ENCODE data around the gene ACTR6.
"Not testable (repeated sequence)": the region's sequence is repeated elsewhere in the genome, so short reads cannot be mapped to it uniquely, and the experiment has no call there.

Gene ACTR6

DNA sequence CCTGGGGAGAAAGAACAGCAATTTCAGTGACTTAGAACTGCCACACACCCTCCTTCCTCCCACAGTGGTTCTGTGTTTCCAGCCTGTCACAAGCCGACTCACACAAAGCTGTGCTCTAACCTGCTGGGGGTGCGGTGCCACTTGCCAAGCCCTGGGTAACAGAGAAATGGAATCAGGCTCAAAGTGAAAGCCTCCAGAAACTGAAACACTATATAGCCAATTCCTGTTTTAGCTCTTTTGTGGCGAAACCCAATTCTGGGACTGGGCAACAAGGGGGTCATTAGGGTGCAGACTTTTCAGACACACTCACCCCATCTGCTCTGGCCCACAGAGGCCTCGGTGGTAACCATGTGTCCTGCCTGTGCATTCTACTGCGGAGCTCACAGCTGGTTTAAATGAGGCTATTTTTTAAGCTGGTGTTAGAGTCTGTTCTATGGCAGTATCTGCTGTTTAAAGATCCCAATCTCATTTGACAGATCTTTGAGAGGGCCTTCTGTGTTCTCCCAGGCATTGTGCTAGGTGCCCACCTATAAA, 15.2 kb upstream of the ACTR6 start:
- no peak for DNase-seq

DNA sequence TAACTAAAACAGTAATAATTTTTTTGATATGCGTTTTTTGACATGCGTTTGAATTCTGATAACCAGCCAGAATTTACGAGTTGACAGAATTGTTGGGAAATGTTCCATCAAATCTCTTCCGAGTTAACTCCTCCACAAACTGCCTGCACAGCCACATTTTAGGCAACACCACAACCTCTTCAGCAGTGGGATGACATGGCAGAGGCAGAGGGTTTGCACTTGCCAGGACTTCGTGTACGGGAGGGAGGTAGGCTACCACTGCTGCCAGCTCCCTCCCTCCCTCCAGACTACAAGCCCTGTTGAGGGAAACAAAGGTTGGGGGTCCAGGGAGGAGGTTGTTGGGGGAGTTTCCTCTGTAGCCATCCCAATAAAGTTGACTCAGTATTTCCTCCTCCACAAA, 14.5 kb upstream of the ACTR6 start:
- DNase-seq: no peak

DNA sequence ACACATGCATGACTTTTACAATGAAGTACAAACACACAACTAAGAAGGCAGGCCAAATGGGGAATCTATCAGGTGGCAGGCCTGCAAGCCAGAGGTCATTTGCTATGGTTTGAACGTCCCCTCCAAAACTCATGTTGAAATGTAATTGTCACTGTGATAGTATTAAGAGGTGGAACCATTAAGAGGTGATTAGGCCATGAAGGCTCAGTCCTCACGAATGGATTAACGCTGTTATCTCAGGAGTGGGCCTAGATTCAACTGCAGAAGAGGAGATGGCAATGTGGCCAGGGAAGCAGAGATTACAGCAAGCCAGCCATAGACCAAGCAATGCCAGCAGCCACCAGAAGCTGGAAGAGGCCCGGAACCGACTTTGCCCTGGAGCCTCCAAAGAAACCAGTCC, 13.5 kb upstream of the ACTR6 start:
- DNase-seq: no peak

DNA sequence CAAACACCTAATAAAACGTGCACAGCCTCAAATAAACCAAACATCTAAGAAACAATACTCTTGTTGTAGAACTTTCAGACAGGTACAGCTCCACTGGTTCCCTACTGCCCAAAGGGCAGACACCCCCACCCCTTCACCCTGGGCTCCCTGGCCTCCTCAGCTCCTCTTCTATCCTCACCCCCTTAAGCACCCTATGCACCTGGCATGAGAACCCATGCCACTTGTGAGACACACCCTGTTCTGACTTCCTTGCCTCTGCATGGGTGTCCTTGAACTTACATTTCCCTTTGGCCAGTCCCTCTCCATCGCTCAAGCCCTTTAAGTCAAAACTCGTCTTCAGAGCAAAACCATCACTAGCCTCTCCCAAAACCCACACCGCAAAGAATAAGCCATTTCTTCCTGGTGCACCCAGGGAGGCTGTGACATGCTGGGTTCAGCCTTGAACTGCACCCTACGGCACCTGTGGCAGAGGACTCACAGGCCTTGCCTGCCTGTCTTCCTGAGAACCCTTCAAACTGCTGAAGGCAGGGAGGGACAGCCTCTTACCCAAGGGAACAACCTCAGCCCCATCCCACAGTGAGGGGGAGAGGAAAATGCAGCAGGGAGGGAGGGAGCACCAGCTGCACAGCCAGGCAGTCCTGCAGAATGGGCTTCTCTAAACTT, 12.6 kb upstream of the ACTR6 start:
- no peak for DNase-seq

DNA sequence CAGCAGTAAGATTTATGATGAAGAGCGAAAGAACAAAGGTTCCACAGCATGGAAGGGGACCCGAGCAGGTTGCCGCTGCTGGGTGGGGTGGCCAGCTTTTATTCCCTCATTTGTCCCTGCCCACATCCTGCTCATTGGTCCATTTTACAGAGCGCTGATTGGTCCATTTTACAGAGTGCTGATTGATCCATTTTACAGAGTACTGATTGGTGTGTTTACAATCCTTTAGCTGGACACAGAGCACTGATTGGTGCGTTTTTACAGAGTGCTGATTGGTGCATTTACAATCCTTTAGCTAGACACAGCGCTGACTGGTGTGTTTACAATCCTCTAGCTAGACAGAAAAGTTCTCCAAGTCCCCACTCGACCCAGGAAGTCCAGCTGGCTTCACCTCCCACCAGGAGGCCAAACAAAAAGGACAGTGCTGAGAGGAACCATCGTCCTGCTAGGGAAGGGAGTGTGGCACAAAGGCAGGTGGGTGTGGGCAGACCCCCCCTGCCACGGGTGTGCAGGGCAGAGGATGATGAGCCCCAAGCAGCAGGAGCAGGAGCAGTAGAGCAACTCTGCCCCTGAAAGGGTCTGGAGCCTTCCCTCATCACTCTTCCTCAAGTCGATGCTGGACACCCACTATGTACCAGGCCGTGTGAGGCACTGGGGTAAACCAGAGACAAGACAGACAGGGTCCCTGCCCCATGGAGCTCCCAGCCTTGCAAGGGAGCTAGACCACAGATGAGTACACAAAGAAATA, 11.6 kb upstream of the ACTR6 start:
- DNase-seq: not testable (repeated sequence)

DNA sequence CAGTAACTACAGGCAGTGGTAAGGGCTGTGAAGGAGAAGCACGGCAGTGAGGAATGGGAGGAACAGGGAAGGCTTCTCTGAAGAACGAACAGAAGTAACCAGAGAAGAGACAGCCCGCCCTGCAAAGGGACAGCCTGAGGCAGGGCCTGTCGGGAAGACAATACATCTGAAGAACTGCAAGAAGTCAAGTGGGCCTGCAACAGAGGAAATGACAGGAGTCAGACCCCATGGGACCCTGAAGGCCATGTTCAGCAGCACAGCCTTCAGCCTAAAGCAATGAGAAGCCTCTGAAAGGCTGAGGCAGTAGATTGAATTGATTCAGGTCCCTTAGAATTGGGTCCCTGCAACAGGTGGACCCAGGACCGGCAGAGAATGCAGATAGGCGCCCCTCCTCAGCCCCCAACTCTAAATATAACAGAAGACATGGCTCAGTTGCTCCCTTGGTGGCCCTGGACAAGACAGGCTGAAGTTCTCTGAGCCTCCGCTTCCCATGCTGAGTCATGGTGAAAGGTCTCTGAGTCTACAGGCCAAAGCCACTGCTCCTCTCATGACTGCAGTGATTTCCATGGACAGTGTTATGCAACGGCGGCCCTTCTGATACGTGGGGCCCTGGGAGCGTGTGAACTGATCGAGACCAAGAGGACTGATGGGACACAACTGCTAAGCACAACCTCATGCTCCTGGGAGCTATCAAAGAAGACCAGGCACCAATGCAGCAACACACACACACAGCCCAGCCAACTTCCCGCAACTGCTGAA, 10.8 kb upstream of the ACTR6 start:
- no peak for DNase-seq

DNA sequence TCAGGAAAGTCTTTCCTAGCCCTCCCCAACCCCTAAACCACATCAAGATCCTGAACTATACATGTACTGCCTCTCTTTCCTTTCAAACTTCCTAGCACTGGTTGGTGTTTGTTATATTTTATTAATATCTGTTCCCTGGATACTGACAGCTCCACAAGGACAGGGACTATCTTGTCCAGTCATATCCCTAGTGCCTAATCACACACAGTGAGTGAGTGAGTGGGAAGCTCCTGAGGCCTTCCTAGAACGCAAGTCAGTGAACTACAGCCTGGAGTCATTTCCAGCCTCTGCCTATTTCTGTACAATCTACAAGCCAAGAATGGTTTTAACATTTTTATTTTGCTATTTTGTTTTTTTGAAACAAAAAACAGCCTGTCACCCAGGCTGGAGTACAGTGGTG, 7.5 kb upstream of the ACTR6 start:
- DNase-seq: no peak

DNA sequence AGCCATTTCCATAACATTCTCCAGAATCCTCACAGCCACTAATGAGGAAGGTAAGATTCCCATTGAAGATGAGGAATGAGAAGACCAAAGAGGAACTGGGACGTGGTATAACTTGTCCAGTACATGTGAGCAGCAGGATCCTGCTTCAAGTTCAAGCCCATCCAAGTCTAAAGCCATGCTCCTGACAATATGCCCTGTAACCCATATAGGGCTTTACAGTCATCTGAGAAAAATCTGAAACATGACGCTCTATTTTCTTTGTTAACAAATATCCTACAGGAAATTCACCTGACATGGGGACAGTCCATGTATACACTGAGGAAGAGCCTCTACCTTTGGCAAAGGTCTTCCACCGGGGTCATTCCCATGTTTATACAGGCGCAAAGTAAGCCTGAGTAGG, 3.1 kb upstream of the ACTR6 start:
- DNase-seq: no peak

DNA sequence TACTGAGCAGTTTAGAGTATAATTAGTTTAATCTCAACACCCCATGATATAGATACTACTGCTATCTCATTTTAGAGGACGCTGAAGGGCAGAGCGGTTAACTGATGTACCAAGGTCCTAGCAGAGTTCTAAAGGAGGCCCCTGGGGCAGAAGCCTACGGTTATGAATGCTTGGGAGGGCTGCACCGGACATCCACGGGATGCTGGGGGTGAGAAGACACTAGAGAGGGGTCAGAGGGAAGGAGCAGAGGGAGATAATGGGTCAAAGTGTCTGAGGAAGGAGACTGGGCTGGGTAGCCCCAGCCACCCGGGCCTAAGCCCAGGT, 1.6 kb upstream of the ACTR6 start:
- no peak for DNase-seq

DNA sequence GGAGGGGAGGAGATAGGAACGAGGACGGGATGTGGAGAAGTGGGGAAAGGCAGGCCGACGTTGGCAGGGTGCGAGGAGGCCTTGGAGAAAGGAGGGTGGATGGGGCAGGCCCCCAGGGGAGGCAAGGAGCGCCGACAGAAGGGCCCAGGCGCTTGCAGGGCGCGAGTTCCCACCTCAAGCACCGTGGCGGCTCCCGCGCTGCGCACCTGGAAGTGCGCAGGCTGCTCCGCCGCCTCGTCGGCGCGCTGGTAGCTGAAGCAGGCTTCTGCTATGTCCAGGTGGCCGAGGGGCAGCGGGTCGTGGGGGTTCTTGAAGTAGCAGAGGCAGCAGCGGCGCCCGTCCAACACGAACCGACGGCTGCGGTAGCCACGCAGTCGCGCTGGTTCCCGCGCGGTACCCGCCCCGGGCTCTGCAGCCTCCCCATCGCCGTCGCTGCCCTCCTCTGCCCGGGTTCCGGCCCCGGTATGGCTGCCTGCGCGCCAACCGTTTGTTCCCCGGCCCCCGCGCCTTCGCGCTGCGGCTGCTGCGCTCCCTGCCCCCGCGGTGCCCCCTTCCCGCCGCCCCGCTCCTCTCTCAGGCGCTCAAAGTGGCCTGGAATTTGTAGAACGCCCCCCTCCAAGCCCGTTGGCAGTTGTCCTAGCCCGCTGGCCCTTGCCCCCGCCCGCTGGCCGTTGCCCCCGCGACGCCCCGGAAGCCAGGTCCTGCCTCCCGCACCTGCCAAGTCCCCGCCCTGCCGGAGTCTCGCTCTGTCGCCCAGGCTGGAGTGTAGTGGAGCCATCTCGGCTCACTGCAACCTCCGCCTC, 1.1 kb upstream of the ACTR6 start:
- peak; percentile 73 for DNase-seq

DNA sequence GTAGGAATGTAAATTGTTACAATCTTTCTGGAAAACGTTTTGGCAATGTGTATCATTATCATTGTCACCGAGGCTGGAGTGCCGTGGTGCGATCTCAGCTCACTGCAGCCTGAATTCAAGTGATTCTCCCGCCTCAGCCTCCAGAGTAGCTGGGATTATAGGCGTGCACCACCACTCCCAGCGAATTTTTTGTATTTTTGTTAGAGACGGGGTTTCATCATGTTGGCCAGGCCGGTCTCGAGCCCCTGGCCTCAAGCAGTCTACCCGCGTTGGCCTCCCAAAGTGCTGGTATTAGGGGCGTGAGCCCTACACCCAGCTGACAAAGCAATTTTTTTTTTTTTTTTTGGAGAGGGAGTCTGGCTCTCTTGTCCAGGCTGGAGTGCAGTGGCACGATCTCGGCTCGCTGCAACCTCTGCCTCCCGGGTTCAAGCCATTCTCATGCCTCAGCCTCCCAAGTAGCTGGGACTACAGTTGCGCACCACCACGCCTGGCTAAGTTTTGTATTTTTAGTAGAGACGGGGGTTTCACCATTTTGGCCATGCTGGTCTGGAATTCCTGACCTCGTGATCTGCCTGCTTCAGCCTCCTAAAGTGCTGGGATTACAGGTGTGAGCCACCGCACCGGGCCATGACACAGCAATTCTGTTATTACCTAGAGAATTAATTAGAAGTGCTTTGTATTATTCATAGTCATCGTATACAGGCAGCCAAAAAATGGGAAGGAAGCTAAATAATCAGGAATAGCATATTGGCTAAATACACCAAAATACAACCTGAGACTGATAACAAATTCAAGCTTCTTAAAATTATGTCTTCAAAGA, 1.2 kb downstream of the ACTR6 start:
- DNase-seq: no peak

DNA sequence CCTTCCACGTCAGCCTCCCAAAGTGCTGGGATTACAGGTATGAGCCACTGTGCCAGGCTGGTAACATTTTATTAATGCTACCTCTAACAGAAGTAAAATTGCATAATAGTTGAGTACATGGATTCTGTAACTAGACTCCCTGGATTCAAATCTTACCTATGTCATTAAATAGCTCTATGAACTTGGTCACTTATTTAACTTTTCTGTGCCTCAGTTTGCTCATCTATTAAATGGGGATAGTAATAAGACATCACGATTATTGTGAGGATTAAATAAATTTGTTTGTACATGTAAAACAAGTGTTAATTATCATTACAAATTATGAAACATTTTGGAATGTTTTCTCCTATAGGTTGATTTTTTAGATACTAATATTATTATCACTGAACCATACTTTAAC, 6.7 kb downstream of the ACTR6 start:
- no peak for DNase-seq

DNA sequence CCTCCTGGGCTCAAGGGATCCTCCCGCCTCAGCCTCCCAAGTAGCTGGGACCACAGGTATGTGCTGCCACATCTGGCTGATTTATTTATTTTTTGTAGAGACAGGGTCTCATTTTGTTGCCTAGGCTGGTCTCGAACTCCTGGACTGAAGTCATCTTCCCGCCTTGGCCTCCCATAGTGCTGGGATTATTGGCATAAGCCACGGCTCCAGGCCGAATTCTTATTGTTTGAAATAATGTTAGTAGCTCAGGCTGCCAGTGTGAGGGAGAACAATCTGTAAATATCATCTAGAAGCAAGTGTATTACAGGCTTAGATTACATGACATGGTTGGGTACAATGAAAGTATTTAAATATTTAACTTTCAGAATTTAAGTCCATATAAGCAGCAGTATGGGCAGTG, 8.2 kb downstream of the ACTR6 start:
- no peak for DNase-seq

DNA sequence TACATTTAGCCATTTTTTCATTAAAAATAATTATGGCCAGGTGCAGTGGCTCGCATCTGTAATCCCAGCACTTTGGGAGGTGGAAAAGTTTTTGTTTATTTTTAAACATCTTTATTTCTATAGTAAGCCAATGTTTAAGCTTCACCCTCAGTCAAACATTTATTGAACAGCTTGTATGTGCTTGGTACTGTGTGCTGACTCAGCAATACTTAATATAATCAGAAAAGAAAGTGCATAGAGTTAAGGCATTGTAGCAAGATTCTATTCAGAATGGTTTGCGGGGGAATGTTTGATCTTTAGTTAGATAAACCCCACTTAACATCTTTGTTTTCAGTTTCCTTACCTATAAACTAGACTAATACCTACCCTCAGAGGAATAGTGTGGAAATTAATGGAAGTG, 11.1 kb downstream of the ACTR6 start:
- DNase-seq: no peak

DNA sequence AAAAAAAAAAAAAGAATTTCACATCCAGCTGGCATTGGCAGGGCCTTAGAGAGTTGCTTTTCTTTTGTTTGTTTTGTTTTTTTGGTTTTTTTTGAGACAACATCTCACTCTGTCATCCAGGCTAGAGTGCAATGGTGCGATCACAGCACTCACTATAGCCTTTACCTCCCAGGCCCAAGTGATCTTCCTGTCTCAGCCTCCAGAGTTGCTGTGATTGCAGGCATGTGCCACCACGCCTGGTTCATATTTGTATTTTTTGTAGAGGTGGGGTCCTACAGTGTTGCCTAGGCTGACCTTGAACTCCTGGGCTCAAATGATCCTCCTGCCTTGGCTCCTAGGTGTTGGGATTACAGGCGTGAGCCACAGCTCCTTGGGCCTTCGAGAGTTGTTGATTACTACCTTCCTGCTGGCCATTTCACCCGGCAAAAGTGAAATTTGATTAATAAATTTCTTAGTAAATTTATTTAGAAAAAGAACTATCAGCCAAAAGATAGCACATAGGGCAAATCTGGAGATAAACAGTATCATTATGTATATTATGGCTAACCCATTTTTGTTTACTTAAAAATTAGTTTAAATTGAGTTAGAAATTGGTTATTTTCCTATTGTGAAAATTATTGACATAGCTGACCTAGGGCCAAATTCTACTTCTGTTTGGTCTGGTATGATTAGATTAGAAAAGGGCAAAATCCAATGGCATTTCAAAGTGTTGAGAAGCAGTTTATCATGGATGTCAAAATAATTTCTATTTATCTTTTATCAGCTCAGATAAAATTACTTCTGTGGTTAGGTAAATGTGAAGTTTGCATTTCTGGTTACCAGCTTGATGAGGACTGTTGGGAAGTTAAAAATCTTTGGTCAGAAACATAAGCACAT, 12.6 kb downstream of the ACTR6 start:
- DNase-seq: no peak

DNA sequence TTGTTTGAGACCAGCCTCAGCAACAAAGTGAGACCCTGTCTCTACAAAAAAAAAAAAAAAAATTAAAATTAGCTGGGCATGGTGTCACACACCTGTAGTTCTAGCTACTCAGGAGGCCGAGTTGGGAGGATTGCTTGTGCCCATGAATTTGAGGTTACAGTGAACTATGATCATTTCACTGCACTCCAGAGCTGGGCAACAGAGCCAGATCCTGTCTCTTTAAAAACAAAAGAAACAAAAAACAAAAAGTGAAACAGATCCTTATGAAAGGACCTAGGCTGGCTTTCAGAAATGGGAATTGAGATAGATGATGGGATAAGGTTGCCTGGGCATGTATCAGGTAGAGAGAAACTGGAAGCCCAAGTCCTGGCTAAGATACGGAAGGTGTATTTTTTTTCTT, 13.9 kb downstream of the ACTR6 start:
- DNase-seq: no peak

DNA sequence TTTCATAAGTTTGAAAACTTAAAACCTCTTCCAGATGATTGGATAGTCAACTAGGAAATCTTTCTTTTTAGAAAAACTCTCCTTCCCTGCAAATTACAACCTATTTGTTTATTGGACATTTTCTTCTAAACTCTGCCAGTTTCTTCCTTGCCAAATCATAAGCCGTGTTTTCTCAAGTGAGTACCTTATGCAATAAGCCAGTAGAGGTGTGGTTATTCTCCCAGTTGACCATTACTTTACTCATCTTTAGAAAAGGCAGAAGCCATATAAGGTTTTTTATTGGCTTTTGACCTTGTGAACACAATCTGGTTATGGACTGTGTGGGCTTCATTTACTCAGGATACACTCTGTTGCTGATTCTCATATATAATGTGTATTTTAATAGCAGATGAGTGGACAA, 14.6 kb downstream of the ACTR6 start:
- no peak for DNase-seq

DNA sequence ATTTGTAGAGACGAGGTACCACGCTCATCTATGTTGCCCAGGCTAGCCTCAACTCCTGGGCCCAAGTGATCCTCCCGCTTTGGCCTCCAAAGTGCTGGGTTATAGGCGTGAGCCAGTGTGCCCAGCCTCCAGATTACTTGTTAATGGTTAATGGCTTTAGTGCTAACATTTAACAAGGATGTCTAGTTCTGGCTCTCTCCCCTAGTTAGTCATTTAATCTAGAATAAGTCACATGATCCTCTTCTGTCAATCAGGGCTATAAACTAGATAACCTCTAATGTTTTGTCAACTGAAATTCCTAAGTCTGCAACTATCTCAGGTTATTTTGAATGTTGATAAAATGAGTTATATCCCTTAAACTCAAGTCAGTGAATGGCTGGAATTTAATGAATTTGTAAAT, 15.7 kb downstream of the ACTR6 start:
- DNase-seq: no peak

DNA sequence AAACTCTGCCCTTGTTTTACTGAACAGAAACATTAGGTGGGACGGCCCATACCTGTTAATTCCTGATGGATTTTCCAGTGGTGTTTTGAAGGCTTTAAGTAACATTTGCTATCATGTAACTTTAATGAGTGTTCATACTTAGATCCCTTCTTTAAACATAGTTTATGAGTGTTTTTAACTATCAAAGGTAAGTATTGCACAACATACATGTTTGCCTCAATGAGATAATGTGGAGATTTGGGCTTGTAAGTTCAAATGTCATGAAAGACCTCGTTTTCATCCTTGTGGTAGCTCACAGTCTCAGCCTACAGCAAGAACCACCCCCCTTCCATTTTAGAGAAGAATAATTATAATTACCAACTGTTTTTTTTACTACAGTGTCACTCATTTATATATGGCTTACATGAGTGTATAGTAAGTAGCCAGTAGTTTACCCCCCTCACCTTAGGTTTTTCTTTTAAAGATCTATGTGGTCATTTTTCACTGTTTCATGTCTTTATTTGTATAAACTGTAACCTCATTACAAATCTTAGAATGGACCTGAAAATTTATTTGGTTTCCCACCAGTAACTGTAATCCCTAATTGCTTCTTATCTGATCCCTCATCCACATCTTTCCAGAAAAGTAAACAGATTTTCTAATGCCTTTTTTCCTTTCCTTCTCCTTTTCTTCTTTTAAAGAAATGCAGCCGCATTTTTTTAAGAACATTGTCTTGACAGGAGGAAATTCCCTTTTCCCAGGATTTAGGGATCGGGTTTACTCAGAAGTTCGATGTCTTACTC, 18.9 kb downstream of the ACTR6 start:
- DNase-seq: no peak

DNA sequence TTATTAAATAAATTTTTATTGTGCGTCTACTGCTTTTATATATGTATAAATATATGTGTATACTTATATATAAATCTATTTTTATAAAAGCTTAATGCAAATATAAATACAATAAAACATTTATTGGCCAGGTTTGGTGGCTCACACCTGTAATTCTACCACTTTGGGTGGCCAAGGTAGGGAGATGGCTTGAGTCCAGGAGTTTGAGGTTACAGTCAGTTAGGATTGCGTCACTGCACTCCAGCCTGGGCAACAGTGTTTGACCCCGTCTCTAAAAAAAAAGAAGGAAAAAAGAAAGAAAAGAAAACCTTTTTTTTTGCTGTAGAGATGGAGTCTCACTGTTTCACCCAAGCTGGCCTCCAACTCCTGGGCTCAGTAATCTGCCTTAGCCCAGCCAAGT, 20.9 kb downstream of the ACTR6 start:
- no peak for DNase-seq

All from 8988T (cell line).